Activated CD4-positive, alpha-beta T cell treated with anti-CD3 and anti-CD28 coated beads for 36 hours (primary cell): ENCODE data around the gene RBBP5. TPM values are rescaled to one million over a fixed set of nuclear protein-coding genes. Genes with fewer than 3 reads are reported as not detected.
A peak's percentile ranks its signal among the peaks of the same experiment; 100 is the strongest.

Experiments
- ATAC-seq: fragments of 200-7000 bp; cut with Tn5 transposase; one replicate; pipeline ENCODE4 v1.10.0; 2021; ENCODE audit warnings: mild to moderate bottlenecking, moderate library complexity
- CTCF ChIA-PET: fragments of 350-600 bp; sonication (Branson Sonifier 250); formaldehyde crosslinking; loops from one replicate; lab custom pipeline; 2021; ENCODE audit warnings: antibody characterized with exemption; lab: Charles Lee
- POLR2A ChIA-PET: fragments of 350-600 bp; sonication (Branson Sonifier 250); formaldehyde crosslinking; loops from one replicate; lab custom pipeline; 2021; ENCODE audit warnings: antibody characterized with exemption, inconsistent platforms; lab: Charles Lee
- DNase-seq: peaks from one replicate; pipeline ENCODE4 v3.0.0-alpha.2; 2020
- H3K27ac Mint-ChIP-seq: one replicate; pipeline ENCODE4 v1.8.0; 2021; ENCODE audit warnings: mixed read lengths
- H3K27me3 Mint-ChIP-seq: one replicate; pipeline ENCODE4 v1.8.0; 2021; ENCODE audit warnings: mixed read lengths
- H3K36me3 Mint-ChIP-seq: one replicate; pipeline ENCODE4 v1.8.0; 2021; ENCODE audit warnings: low read depth, mixed read lengths
- H3K4me1 Mint-ChIP-seq: one replicate; pipeline ENCODE4 v1.8.0; 2021; ENCODE audit warnings: mixed read lengths
- H3K4me3 Mint-ChIP-seq: one replicate; pipeline ENCODE4 v1.8.0; 2021; ENCODE audit warnings: mild to moderate bottlenecking, moderate library complexity, mixed read lengths
- H3K9me3 Mint-ChIP-seq: one replicate; pipeline ENCODE4 v1.8.0; 2021; ENCODE audit warnings: low read depth, mixed read lengths
- intact Hi-C, 2 experiments: fragments of 100-400 bp; cut with DNase I in 1 of 2; cut with micrococcal nuclease in 1 of 2; formaldehyde crosslinking; loops; one replicate each; pipeline versions ENCODE4 v1.14.2 to v1.15.1; 2022 to 2024; cut with DNase I, micrococcal nuclease
- total RNA-seq, 2 experiments: library from RNA; stranded (reverse); gene quantifications; one replicate each; pipeline ENCODE4 v1.2.3, GENCODE V29; 2021

RBBP5 gene
- total RNA-seq, 2 experiments from 2014 or later: 23.1 to 24.3 TPM

DNA sequence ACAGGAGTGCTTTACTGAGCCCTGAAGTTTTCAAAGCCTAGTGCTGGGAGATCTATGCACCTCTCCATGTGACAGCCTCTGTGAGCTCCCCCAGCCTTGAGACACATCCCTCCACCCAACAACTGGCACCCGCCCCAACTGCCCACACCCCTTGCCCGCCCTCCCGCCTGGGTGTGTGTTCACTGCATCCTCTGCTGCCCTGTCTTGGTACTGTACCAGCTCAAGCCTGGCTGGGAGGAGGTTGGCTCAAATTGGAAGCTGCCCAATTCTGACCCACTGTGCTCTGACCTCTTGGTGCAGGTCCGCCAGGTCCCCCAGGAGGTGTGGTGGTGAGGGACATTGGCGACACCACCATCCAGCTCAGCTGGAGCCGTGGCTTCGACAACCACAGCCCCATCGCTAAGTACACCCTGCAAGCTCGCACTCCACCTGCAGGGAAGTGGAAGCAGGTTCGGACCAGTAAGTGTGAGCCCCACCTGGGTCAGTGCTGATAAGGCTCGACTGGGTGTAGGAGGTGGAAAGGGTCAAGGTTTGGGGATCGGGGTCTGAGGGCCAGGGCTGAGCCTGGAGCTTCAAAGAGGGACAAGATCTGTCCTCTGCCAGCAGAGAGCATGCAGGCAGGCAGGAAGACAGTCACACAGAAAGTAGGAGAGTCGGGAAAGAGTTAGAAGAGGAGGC, 55.5 kb downstream of the RBBP5 start:
- CTCF ChIA-PET: interaction anchor here (0.6 to 1.2 kb wide), 5 partner anchors 10 to 858 kb away, joined by 3 to 4 read pairs (median 3); no protein-coding TSS in a partner anchor

DNA sequence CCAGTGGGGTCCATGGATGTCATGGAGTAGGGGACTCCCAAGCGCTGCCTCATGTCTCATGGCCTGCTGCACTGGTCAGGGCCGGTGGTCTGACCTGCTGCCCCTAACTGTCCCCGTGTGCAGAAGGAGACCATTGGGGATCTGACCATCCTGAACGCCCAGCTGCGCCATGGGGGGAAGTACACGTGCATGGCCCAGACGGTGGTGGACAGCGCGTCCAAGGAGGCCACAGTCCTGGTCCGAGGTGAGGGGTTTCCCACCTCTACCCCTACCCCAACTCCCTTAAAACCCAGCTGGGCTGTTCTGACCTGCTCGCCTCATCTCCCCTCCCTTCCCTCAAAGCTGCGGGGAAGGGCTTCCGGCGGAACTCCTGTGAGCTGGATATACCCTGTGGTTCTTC, 56.1 kb downstream of the RBBP5 start:
- no peak for DNase-seq
- Mint-ChIP-seq H3K9me3 (no peaks in the 10 kb centered on the region), H3K36me3 (no peaks in the 10 kb centered on the region), H3K4me1 (peaks cover 3% of the 10 kb centered on the region), H3K27me3 (no peaks in the 10 kb centered on the region), H3K27ac (no peak overlapping the region), H3K4me3 (no peak overlapping the region)
- no peak for ATAC-seq
- intact Hi-C loops: no loop called here
- ChIA-PET POLR2A (no interaction called here), CTCF (interaction anchor here (0.6 to 1.2 kb wide), 5 partner anchors 10 to 857 kb away, joined by 3 to 4 read pairs (median 3); no protein-coding TSS in a partner anchor)

More for the DNA sequence above, 55.5 kb downstream of the RBBP5 start:
- ATAC-seq (no peak), DNase-seq (no peak)
- POLR2A ChIA-PET: no interaction called here
- Mint-ChIP-seq H3K36me3 (no peaks in the 10 kb centered on the region), H3K27me3 (no peaks in the 10 kb centered on the region), H3K4me1 (peaks cover 3% of the 10 kb centered on the region), H3K9me3 (no peaks in the 10 kb centered on the region), H3K4me3 (no peak overlapping the region), H3K27ac (no peak overlapping the region)
- intact Hi-C loops: no loop called here

DNA sequence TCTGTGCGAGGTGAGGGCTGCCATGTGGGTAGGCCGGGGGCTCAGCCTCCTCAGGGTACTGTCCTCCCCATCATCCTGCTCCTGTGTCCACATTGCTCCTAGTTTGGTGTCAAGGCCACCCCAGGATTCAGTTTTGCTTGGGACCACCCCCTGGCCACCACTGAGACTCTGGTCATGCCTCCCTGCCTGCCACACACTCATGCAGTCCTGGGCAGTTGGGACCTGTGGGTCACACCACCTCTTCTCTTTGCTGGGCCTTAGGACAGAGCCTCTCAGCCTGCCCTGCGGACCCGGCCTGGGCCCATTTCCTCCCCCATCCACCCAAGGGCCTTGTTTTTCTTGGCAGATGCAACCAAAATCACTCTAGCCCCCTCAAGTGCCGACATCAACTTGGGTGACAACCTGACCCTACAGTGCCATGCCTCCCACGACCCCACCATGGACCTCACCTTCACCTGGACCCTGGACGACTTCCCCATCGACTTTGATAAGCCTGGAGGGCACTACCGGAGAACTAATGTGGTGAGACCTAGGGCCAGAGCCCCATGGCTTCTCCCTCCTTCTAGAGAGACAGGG, 56.9 kb downstream of the RBBP5 start:
- no peak overlapping the region for H3K4me3 Mint-ChIP-seq
- ChIA-PET CTCF (no interaction called here), POLR2A (no interaction called here)
- no peaks in the 10 kb centered on the region for H3K27me3 Mint-ChIP-seq
- no peak overlapping the region for H3K27ac Mint-ChIP-seq
- no peaks in the 10 kb centered on the region for H3K36me3 Mint-ChIP-seq
- intact Hi-C loops: no loop called here
- DNase-seq (no peak), ATAC-seq (no peak)
- peaks cover 3% of the 10 kb centered on the region for H3K4me1 Mint-ChIP-seq
- H3K9me3 Mint-ChIP-seq: no peaks in the 10 kb centered on the region

DNA sequence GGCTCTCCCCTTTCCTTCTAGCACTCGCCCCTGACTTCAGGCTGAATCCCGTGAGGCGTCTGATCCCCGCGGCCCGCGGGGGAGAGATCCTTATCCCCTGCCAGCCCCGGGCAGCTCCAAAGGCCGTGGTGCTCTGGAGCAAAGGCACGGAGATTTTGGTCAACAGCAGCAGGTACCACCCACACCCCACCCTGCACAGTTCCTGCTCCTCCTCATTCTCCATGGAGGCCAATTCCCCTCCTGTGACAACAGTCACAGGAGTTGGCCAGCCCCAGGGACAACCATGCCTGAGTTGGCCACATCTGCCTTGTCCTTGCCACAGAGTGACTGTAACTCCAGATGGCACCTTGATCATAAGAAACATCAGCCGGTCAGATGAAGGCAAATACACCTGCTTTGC, 57.5 kb downstream of the RBBP5 start:
- ATAC-seq: no peak
- Mint-ChIP-seq H3K27ac (no peak overlapping the region), H3K36me3 (no peaks in the 10 kb centered on the region), H3K9me3 (no peaks in the 10 kb centered on the region), H3K27me3 (no peaks in the 10 kb centered on the region), H3K4me1 (peaks cover 3% of the 10 kb centered on the region), H3K4me3 (no peak overlapping the region)
- CTCF ChIA-PET: interaction anchor here (0.7 to 1.6 kb wide), 2 partner anchors 34 to 73 kb away, joined by 3 to 5 read pairs; no protein-coding TSS in a partner anchor
- intact Hi-C loops: no loop called here
- POLR2A ChIA-PET: no interaction called here
- DNase-seq: no peak

DNA sequence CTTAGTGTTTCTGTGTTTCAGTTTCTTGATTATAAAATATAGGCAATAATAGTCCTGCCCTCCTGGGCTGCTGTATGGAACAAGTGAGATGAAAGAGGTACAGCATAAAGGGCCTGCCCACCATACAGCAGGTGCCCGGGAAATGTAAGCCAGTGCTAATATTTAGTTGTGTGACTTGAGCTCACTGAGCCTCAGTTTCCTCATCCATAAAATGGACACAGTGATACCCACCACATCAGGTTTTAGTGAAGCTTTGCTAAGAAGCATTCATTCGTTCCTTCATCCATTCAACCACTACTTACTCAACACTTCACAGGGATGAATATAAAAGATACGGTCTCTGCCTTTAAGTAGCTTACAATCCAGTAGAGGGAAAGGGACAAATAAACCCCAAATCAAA, 58.9 kb downstream of the RBBP5 start:
- H3K4me3 Mint-ChIP-seq: no peak overlapping the region
- DNase-seq (no peak), ATAC-seq (no peak)
- ChIA-PET CTCF (interaction anchor here (0.7 to 3.4 kb wide), 18 partner anchors 9 to 256 kb away, joined by 3 to 59 read pairs (median 4); no protein-coding TSS in a partner anchor), POLR2A (no interaction called here)
- no peaks in the 10 kb centered on the region for H3K27me3 Mint-ChIP-seq
- H3K4me1 Mint-ChIP-seq: peaks cover 3% of the 10 kb centered on the region
- H3K9me3 Mint-ChIP-seq: no peaks in the 10 kb centered on the region
- intact Hi-C loops: loop anchor here in 1 of 2 experiments (1.0 kb wide), 1 partner anchor 74 kb away; no protein-coding TSS in a partner anchor
- H3K27ac Mint-ChIP-seq: no peak overlapping the region
- H3K36me3 Mint-ChIP-seq: no peaks in the 10 kb centered on the region

DNA sequence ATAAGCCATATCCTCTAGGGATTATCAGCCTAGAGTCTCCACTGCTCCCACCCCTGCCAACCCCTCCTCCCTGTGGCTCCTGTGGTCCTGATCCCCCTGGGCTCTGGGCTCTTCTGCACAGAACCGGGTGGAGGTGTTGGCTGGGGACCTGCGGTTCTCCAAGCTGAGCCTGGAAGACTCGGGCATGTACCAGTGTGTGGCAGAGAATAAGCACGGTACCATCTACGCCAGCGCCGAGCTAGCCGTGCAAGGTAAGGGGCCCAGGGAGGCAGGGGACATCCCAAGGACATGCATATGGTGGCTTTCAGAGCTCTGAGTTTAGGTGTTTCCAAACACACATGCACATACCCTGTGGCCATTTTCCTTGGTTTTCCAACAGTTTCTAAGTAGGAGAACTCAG, 59.5 kb downstream of the RBBP5 start:
- Mint-ChIP-seq H3K4me1 (peaks cover 3% of the 10 kb centered on the region), H3K36me3 (no peaks in the 10 kb centered on the region), H3K9me3 (no peaks in the 10 kb centered on the region), H3K27me3 (no peaks in the 10 kb centered on the region), H3K4me3 (no peak overlapping the region), H3K27ac (no peak overlapping the region)
- ATAC-seq: no peak
- ChIA-PET POLR2A (no interaction called here), CTCF (interaction anchor here (0.6 to 3.4 kb wide), 36 partner anchors 10 to 831 kb away, joined by 3 to 59 read pairs (median 4); partner anchors contain the start of genes RBBP5 and TMEM81)
- intact Hi-C loops: loop anchor here in 1 of 2 experiments (1.0 kb wide), 1 partner anchor 73 kb away; no protein-coding TSS in a partner anchor
- DNase-seq: no peak

DNA sequence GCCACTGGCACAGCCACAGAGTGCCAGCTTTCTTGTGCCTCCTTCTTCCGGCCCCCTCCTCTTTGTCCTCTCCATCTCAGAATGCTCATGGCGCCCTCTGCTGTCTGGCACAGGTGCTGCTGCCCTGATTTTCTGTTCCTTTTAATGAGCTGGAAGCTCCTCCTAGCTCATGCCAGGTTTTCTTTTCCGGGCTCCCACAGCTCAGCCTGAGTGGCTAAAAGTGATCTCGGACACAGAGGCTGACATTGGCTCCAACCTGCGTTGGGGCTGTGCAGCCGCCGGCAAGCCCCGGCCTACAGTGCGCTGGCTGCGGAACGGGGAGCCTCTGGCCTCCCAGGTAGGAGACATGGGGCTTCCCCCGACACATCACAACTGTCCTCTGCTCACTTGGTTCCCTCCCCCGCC, 60.1 kb downstream of the RBBP5 start:
- ChIA-PET CTCF (interaction anchor here (0.5 to 3.4 kb wide), 52 partner anchors 9 to 1076 kb away, joined by 3 to 59 read pairs (median 4); partner anchors contain the start of genes RBBP5 and TMEM81), POLR2A (interaction anchor here (0.5 to 1.0 kb wide), 3 partner anchors 29 to 544 kb away, joined by 3 read pairs; no protein-coding TSS in a partner anchor)
- H3K4me3 Mint-ChIP-seq: no peak overlapping the region
- no peaks in the 10 kb centered on the region for H3K27me3 Mint-ChIP-seq
- peak; percentile 89 for DNase-seq
- H3K27ac Mint-ChIP-seq: no peak overlapping the region
- H3K9me3 Mint-ChIP-seq: no peaks in the 10 kb centered on the region
- ATAC-seq: peak; percentile 89
- no peaks in the 10 kb centered on the region for H3K36me3 Mint-ChIP-seq
- H3K4me1 Mint-ChIP-seq: peaks cover 3% of the 10 kb centered on the region
- intact Hi-C loops: loop anchor here (1.0 kb wide), 3 partner anchors 72 to 195 kb away; no protein-coding TSS in a partner anchor

DNA sequence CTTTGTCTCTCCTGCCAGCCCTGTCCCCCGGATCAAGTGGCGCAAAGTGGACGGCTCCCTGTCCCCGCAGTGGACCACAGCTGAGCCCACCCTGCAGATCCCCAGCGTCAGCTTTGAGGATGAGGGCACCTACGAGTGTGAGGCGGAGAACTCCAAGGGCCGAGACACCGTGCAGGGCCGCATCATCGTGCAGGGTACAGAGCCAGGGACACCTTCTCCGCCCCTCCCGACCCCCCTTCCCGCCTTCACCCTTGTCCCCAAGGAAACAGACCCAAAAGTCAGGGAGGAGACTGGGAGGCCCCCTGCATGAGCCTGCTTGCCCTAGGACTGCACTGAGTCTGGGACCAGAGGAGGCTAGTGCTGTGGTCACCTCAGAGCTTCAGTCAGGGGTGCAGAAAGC, 60.6 kb downstream of the RBBP5 start:
- H3K27ac Mint-ChIP-seq: no peak overlapping the region
- H3K36me3 Mint-ChIP-seq: no peaks in the 10 kb centered on the region
- ATAC-seq (no peak), DNase-seq (no peak)
- peaks cover 3% of the 10 kb centered on the region for H3K4me1 Mint-ChIP-seq
- H3K27me3 Mint-ChIP-seq: no peaks in the 10 kb centered on the region
- CTCF ChIA-PET: interaction anchor here (0.6 to 3.4 kb wide), 38 partner anchors 9 to 275 kb away, joined by 3 to 59 read pairs (median 4); partner anchors contain the start of gene RBBP5
- intact Hi-C loops: loop anchor here in 1 of 2 experiments (1.0 kb wide), 3 partner anchors 72 to 195 kb away; no protein-coding TSS in a partner anchor
- no peak overlapping the region for H3K4me3 Mint-ChIP-seq
- POLR2A ChIA-PET: interaction anchor here (0.6 to 1.0 kb wide), 2 partner anchors 69 to 543 kb away, joined by 3 read pairs; no protein-coding TSS in a partner anchor
- H3K9me3 Mint-ChIP-seq: no peaks in the 10 kb centered on the region

DNA sequence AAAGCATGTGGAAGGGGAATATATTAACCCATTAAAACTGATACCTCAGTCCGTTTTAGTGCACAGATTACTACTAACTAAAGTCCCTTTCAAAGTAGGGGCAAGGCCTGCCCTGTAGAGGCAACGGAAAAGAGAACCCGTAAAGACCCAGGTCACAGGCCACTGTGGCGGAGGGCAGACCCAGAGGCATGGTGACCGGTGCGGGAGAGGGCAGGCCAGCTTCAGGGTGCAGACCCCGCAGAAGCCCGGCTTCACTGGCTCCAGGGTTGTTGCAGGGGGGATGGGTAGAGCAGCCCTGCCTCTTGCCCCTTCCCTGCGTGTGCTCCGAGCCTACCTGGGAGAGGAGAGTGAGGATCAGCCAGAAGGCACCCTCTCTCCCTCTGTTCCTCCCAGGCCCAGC, 61.0 kb downstream of the RBBP5 start:
- DNase-seq (no peak), ATAC-seq (no peak)
- peaks cover 3% of the 10 kb centered on the region for H3K4me1 Mint-ChIP-seq
- CTCF ChIA-PET: interaction anchor here (0.6 to 3.4 kb wide), 14 partner anchors 22 to 213 kb away, joined by 3 to 59 read pairs (median 5); no protein-coding TSS in a partner anchor
- intact Hi-C loops: loop anchor here in 1 of 2 experiments (1.0 kb wide), 3 partner anchors 71 to 196 kb away; no protein-coding TSS in a partner anchor
- H3K9me3 Mint-ChIP-seq: no peaks in the 10 kb centered on the region
- POLR2A ChIA-PET: no interaction called here
- H3K4me3 Mint-ChIP-seq: no peak overlapping the region
- no peak overlapping the region for H3K27ac Mint-ChIP-seq
- no peaks in the 10 kb centered on the region for H3K27me3 Mint-ChIP-seq
- no peaks in the 10 kb centered on the region for H3K36me3 Mint-ChIP-seq

DNA sequence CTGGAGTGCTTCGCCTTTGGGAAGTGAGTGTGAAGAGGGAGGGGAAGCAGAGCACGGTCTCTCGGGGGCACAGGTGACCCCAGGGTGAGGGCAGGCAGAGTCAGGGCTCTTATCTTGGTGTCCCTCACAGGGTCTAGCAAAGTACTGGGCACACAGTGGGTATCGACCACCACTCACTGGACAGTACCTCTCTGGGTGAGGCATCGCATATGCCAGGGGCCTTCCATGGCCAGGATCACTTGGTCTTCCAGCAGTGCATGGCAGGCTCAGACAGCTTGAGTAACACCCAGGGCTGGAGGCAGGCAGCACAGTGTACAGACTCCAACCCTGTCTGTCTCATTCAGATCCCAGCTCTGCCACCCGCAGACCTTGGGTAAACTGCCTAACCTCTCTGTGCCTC, 62.1 kb downstream of the RBBP5 start:
- intact Hi-C loops: no loop called here
- Mint-ChIP-seq H3K27me3 (no peaks in the 10 kb centered on the region), H3K27ac (no peak overlapping the region), H3K4me3 (no peak overlapping the region), H3K36me3 (no peaks in the 10 kb centered on the region), H3K4me1 (peaks cover 3% of the 10 kb centered on the region), H3K9me3 (no peaks in the 10 kb centered on the region)
- POLR2A ChIA-PET: no interaction called here
- DNase-seq (no peak), ATAC-seq (no peak)
- CTCF ChIA-PET: interaction anchor here (1.2 to 2.8 kb wide), 2 partner anchors 67 to 70 kb away, joined by 3 to 27 read pairs; no protein-coding TSS in a partner anchor

DNA sequence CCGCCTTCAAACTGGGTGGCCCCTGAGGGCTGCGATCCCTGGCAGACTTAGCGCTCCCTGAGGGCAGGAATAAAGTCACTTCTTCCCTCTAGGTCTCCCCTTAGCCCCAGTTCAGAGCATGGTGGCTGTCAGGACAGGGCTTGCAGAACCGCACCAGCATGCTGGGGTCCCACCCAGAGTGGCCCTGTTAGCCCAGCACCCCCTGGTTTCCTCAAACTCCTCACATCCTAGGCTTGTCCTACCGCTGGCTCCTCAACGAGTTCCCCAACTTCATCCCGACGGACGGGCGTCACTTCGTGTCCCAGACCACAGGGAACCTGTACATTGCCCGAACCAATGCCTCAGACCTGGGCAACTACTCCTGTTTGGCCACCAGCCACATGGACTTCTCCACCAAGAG, 62.9 kb downstream of the RBBP5 start:
- no peaks in the 10 kb centered on the region for H3K9me3 Mint-ChIP-seq
- H3K27me3 Mint-ChIP-seq: no peaks in the 10 kb centered on the region
- intact Hi-C loops: no loop called here
- ChIA-PET CTCF (interaction anchor here (1.2 kb wide), 1 partner anchor 69 kb away, joined by 3 read pairs; no protein-coding TSS in a partner anchor), POLR2A (no interaction called here)
- ATAC-seq (no peak), DNase-seq (no peak)
- H3K4me1 Mint-ChIP-seq: peaks cover 3% of the 10 kb centered on the region
- no peaks in the 10 kb centered on the region for H3K36me3 Mint-ChIP-seq
- no peak overlapping the region for H3K27ac Mint-ChIP-seq
- H3K4me3 Mint-ChIP-seq: no peak overlapping the region
